Measurements from ENCODE around the gene AP1S3. TPM values are rescaled to one million over a fixed set of nuclear protein-coding genes. Genes with fewer than 3 reads are reported as not detected.
"Not testable (repeated sequence)": the region's sequence is repeated elsewhere in the genome, so short reads cannot be mapped to it uniquely, and the experiment has no call there.

Gene AP1S3
- total RNA-seq, 2 experiments from 2014 or later, result 5.8 to 6.3 TPM

- peak overlapping the region; percentile 28 for H3K27ac Mint-ChIP-seq
- H3K36me3 Mint-ChIP-seq, result no peaks in the 10 kb centered on the region
- ATAC-seq (ENCODE audit: low read depth), result no peak
- POLR2A ChIA-PET, result no interaction called here
- peaks cover 22% of the 10 kb centered on the region for H3K4me1 Mint-ChIP-seq
- no peaks in the 10 kb centered on the region for H3K9me3 Mint-ChIP-seq
- H3K4me3 Mint-ChIP-seq, result peak overlapping the region; percentile 96
- no peaks in the 10 kb centered on the region for H3K27me3 Mint-ChIP-seq
- DNase-seq, result peak; percentile 47
Observed at GRCh38 chr2:223835701-223836532, 1.5 kb downstream of the AP1S3 start.

DNA sequence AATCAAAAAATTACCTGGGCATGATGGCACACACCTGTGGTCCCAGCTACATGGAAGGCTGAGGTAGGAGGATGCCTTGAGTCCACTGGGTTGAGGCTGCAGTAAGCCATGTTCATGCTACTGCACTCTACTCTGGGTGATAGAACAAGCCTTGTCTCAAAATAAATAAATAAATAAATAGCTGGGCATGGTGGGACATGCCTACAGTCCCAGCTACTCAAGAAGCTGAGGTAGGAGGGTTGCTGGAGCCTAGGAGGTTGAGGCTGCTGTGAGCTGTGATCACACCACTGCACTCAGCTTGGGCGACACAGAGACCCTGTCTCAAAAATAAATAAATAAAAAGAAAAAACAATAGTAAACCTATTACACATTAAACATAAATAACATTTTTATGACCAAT, 3.0 kb downstream of the AP1S3 start:
- Mint-ChIP-seq H3K27ac (no peak overlapping the region), H3K9me3 (no peaks in the 10 kb centered on the region), H3K4me3 (no peak overlapping the region), H3K4me1 (peaks cover 24% of the 10 kb centered on the region), H3K27me3 (no peaks in the 10 kb centered on the region), H3K36me3 (no peaks in the 10 kb centered on the region)
- ATAC-seq (ENCODE audit: low read depth), result no peak
- no peak for DNase-seq
- POLR2A ChIA-PET, result no interaction called here

GRCh38 chr2:223832241-223832903, 5.0 kb downstream of the AP1S3 start:
- H3K36me3 Mint-ChIP-seq, result peaks cover 4% of the 10 kb centered on the region
- H3K9me3 Mint-ChIP-seq, result peaks cover 1% of the 10 kb centered on the region
- no peak for DNase-seq
- H3K27me3 Mint-ChIP-seq, result no peaks in the 10 kb centered on the region
- no peak for ATAC-seq (ENCODE audit: low read depth)
- no peak overlapping the region for H3K27ac Mint-ChIP-seq
- POLR2A ChIA-PET, result interaction anchor here (0.7 kb wide), 1 partner anchor 1176 kb away, joined by 3 read pairs; the partner anchor contains the start of gene FARSB
- no peak overlapping the region for H3K4me3 Mint-ChIP-seq
- peaks cover 22% of the 10 kb centered on the region for H3K4me1 Mint-ChIP-seq

GRCh38 chr2:223829128-223829527, 8.3 kb downstream of the AP1S3 start:
- peaks cover 1% of the 10 kb centered on the region for H3K9me3 Mint-ChIP-seq
- H3K27me3 Mint-ChIP-seq, result no peaks in the 10 kb centered on the region
- no peak overlapping the region for H3K4me3 Mint-ChIP-seq
- no peak overlapping the region for H3K27ac Mint-ChIP-seq
- POLR2A ChIA-PET, result no interaction called here
- peaks cover 10% of the 10 kb centered on the region for H3K36me3 Mint-ChIP-seq
- DNase-seq, result no peak
- no peak for ATAC-seq (ENCODE audit: low read depth)
- H3K4me1 Mint-ChIP-seq, result peaks cover 8% of the 10 kb centered on the region

GRCh38 chr2:223828314-223828713, 9.1 kb downstream of the AP1S3 start:
- POLR2A ChIA-PET, result no interaction called here
- ATAC-seq (ENCODE audit: low read depth), result no peak
- H3K27me3 Mint-ChIP-seq, result no peaks in the 10 kb centered on the region
- peaks cover 10% of the 10 kb centered on the region for H3K36me3 Mint-ChIP-seq
- H3K9me3 Mint-ChIP-seq, result peaks cover 1% of the 10 kb centered on the region
- H3K4me3 Mint-ChIP-seq, result no peak overlapping the region
- no peak overlapping the region for H3K27ac Mint-ChIP-seq
- no peak for DNase-seq
- H3K4me1 Mint-ChIP-seq, result peaks cover 8% of the 10 kb centered on the region

- Mint-ChIP-seq H3K27ac (no peak overlapping the region), H3K9me3 (peaks cover 1% of the 10 kb centered on the region), H3K4me3 (no peak overlapping the region), H3K36me3 (peaks cover 10% of the 10 kb centered on the region), H3K27me3 (no peaks in the 10 kb centered on the region), H3K4me1 (peaks cover 6% of the 10 kb centered on the region)
- ATAC-seq (ENCODE audit: low read depth) (no peak), DNase-seq (no peak)
- POLR2A ChIA-PET, result no interaction called here
Observed at GRCh38 chr2:223826995-223827394, 10.4 kb downstream of the AP1S3 start.

DNA sequence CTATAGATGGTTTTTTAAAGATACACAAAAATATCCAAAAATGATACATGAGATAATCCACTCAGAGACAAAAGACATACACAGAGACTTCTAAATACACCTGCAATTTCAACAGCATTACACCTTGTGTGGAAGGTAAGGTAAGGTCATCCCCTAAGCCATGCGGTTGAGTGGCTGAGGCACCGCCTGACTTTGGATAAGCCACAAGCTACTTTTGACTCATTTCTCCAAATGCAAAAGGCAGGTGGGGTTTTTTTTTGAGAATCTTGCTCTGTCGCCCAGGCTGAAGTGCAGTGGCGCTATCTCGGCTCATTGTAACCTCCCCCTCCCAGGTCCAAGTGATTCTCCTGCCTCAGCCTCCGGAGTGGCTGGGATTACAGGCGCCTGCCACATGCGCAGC, 13.1 kb downstream of the AP1S3 start:
- Mint-ChIP-seq H3K9me3 (peaks cover 1% of the 10 kb centered on the region), H3K4me1 (no peaks in the 10 kb centered on the region), H3K27ac (peak overlapping the region; percentile 28), H3K36me3 (peaks cover 12% of the 10 kb centered on the region), H3K27me3 (no peaks in the 10 kb centered on the region), H3K4me3 (no peak overlapping the region)
- DNase-seq, result no peak
- ATAC-seq (ENCODE audit: low read depth), result no peak
- POLR2A ChIA-PET, result no interaction called here

DNA sequence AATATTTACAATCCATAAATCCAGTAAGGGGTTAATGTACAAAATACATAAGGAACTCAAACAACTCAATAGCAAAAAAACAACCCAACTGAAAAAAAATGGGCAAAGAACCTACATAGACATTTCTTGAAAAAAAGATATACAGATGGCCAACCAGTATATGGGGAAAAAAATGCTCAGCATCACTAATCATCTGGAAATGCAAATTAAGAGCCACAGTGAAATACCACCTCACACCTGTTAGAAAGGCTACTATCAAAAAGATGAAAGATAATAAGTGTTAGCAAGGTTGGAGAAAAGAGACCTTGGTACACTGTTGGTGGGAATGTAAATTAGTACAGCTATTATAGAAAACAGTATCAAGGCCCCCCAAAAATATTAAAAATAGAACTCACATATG, 14.6 kb downstream of the AP1S3 start:
- Mint-ChIP-seq H3K36me3 (peaks cover 9% of the 10 kb centered on the region), H3K4me1 (no peaks in the 10 kb centered on the region), H3K27ac (no peak overlapping the region), H3K27me3 (no peaks in the 10 kb centered on the region), H3K9me3 (no peaks in the 10 kb centered on the region), H3K4me3 (no peak overlapping the region)
- POLR2A ChIA-PET, result no interaction called here
- DNase-seq, result no peak
- no peak for ATAC-seq (ENCODE audit: low read depth)

DNA sequence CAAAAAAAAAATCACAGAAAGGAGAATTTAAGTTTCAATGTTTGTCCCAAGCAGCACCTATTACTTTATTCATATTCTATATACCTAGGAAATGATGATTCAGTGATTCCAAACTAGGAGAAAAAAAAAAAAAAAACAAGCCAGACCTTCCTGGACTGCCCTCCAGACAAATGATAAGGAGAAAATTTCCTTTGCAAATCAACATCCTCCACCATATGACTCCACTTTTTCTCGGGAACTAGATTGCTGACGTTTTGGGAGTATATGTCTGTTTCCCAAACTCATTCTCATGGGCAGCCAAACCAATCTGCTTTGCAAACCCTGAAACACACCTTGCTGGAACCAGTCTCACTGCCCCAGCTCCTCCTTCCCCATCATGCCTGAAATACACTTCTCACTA, 16.8 kb downstream of the AP1S3 start:
- peaks cover 4% of the 10 kb centered on the region for H3K36me3 Mint-ChIP-seq
- no peak overlapping the region for H3K27ac Mint-ChIP-seq
- no peaks in the 10 kb centered on the region for H3K4me1 Mint-ChIP-seq
- no peaks in the 10 kb centered on the region for H3K9me3 Mint-ChIP-seq
- no peaks in the 10 kb centered on the region for H3K27me3 Mint-ChIP-seq
- ATAC-seq (ENCODE audit: low read depth) (no peak), DNase-seq (no peak)
- POLR2A ChIA-PET, result no interaction called here
- H3K4me3 Mint-ChIP-seq, result no peak overlapping the region

- ATAC-seq (ENCODE audit: low read depth) (no peak), DNase-seq (no peak)
- Mint-ChIP-seq H3K36me3 (peaks cover 2% of the 10 kb centered on the region), H3K4me3 (no peak overlapping the region), H3K9me3 (no peaks in the 10 kb centered on the region), H3K4me1 (no peaks in the 10 kb centered on the region), H3K27ac (no peak overlapping the region), H3K27me3 (no peaks in the 10 kb centered on the region)
- POLR2A ChIA-PET, result interaction anchor here (0.6 kb wide), 1 partner anchor 40 kb away, joined by 4 read pairs; no protein-coding TSS in a partner anchor
Observed at GRCh38 chr2:223819891-223820290, 17.5 kb downstream of the AP1S3 start.

DNA sequence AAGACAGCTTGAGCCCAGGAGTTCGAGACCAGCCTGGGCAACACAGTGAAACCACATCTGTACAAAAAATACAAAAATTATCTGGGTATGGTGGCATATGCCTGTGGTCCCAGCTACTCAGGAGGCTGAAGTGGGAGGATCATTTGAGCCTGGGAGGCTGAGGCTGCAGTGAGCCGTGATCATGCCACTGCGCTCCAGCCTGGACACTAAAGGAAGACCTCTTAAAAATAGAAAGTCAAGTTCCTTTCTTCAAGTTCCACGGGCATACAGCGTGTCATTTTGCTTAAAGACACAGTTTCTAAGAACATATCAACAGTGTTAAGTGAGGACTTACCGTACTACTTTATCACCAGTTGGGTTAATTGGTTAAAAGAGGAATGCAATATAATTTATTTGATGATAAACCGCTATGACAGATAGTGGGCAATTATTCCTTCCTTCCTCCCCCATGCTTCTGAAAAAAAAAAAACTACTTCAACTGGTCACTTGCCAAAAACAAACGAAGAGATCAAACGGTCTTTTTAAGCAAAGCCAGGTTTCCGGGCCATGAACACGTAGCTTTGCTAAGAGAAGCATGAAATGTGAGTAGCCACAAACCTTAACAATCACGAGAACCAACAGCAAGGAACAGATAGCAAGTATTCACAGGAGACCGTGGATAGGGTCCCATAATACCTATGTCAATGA, 21.4 kb downstream of the AP1S3 start:
- H3K27ac Mint-ChIP-seq, result no peak overlapping the region
- no peak overlapping the region for H3K4me3 Mint-ChIP-seq

GRCh38 chr2:223815186-223815883, 22.0 kb downstream of the AP1S3 start:
- Mint-ChIP-seq H3K36me3 (no peaks in the 10 kb centered on the region), H3K9me3 (no peaks in the 10 kb centered on the region), H3K4me1 (no peaks in the 10 kb centered on the region), H3K27me3 (no peaks in the 10 kb centered on the region), H3K4me3 (no peak overlapping the region), H3K27ac (no peak overlapping the region)
- DNase-seq (no peak), ATAC-seq (ENCODE audit: low read depth) (no peak)
- POLR2A ChIA-PET, result no interaction called here

More for the DNA sequence above, 21.4 kb downstream of the AP1S3 start:
- Mint-ChIP-seq H3K36me3 (no peaks in the 10 kb centered on the region), H3K27me3 (no peaks in the 10 kb centered on the region), H3K9me3 (no peaks in the 10 kb centered on the region), H3K4me1 (no peaks in the 10 kb centered on the region)
- DNase-seq (no peak), ATAC-seq (ENCODE audit: low read depth) (no peak)
- POLR2A ChIA-PET, result no interaction called here

DNA sequence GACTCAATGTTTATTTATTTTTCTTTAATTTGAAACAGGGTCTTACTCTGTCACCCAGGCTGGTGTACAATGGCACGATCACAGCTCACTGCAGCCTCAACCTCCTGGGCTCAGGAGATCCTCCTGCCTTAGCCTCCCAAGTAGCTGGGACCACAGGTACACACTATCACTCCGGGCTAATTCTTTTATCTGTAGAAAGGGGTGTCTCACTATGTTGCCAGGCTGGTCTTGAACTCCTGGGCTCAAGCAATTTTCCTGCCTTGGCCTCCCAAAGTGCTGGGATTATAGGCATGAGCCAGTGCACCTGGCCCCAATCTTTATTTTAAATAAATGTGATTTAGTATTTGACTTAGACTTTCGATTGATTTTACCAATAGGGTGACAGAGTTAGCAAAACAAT, 22.6 kb downstream of the AP1S3 start:
- H3K27me3 Mint-ChIP-seq; DNase-seq; H3K4me3 Mint-ChIP-seq; POLR2A ChIA-PET; H3K36me3 Mint-ChIP-seq; H3K4me1 Mint-ChIP-seq; ATAC-seq (ENCODE audit: low read depth); H3K9me3 Mint-ChIP-seq; H3K27ac Mint-ChIP-seq: not testable (repeated sequence)
